HG02588 (cell line): Measurements from ENCODE around the gene POP4.

Source experiments
- ATAC-seq: cut with Tn5 transposase; IDR thresholded peaks from one replicate; pipeline ENCODE4 v1.9.1; 2021; ENCODE audit warnings: mild to moderate bottlenecking, moderate library complexity; ENCODE audit not compliant: unreplicated experiment

POP4 gene

DNA sequence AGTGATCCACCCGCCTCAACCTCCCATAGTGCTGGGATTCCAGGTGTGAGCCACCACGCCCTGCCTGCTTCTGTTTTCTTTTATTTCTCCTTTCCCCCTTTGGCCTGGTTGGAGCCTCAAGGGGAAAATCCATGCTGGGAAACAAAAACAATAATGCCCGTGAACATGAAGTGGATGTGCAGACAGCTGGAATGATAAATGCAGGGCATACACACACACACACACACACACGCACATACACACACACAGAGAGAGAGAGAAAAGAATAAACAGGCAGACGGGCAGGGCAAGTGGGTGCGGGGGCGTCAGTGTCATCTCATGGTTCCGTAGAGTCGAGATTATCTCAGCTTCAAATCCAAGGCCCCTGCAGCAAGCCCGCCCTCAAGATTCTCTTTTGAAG lies 54.8 kb downstream of the POP4 start:
- no peak for ATAC-seq

DNA sequence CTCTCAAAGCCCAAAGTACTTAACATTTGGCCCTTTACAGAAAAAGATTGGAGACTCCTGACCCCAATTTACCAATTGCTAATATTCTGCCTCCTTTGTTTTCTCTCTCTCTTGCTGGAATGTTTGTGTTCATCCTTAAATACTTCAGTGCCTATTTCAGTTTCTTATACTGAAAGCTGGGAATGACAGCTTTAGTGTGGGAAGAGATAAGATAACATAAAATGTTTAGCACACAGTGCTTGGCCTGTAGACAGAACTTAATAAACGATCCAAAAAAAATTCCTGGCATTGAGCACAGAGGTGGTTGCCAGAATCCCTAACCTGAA lies 56.2 kb downstream of the POP4 start:
- no peak for ATAC-seq

DNA sequence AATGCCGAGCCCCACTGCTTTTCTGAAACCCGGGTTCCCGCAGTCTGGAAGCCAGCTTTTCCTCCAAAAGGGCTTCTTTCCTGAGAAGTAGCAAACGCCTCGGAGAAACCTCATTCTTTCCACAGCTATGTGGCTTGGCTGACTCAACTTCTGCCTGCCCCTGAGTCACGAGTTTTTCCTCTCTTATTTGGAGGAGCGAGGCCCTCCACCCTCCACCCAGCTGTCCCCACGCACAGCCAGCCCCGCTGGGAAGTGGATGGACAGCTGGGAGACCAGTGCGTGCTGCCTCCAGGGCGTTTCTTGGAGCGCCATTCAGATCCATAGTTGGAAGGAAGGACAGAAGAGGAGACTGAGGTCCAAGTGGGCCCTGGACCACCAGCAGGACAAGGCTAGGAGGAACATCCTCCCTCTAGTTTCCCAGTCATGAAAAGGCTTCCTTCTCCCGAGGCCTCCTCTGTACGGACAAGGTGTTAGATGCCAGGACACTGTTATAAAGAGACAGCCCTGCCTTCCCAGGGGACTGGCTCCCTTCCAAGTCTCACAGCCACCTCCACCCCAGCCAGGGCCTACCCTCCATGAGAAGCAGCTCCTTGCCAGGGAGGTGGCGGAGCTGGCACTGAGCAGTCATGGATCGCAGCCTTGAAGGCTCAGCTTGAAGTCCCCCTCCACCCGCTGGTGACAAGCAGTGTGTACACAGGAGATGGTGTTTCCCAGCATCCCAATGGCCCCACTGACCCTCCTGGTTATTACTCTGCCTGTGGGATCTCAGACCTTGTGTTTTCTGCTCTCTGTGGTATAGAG lies 56.7 kb downstream of the POP4 start:
- no peak for ATAC-seq

DNA sequence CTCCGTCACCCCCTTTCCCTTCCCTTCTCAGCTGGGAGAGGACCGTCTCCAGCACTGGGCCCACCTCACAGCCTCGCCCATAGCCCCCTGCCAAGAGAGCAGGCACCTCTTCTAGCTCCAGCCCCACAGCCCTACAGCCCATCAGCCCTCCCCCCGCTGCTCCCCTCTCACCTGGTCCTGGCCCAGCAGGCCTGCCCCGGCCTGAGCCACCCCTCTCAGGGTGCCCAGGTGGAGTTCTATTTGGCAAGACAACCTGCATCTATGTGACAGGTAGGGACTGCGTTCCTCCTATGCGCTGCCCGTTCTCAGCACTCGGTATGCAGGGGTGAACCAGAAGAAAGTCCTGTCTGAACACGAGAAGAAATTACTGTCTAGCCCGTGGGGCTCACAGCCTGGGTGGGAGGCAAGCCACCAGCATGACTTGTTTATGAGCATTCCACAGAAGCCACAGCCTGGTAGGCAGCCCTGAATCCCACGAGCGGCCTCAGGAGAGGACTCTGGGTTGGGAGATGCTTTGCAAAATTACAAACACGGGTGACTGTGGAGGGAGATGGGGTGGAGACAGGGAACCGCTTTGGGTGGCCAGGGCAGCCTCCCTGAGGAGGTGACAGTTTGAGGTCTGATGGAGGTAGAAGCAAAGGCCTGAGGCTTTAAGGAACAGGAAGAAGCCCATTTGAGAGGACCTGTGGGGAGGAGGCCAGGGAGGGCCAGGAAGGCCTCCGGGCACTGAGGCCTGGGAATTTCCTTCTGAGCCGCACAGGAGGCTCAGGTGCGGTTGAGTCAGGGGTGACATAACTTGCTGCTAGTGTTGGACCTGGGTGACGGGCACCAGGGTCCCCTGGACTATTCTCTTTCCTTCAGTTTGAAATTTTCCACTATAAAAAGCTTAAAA lies 58.0 kb downstream of the POP4 start:
- no peak for ATAC-seq

DNA sequence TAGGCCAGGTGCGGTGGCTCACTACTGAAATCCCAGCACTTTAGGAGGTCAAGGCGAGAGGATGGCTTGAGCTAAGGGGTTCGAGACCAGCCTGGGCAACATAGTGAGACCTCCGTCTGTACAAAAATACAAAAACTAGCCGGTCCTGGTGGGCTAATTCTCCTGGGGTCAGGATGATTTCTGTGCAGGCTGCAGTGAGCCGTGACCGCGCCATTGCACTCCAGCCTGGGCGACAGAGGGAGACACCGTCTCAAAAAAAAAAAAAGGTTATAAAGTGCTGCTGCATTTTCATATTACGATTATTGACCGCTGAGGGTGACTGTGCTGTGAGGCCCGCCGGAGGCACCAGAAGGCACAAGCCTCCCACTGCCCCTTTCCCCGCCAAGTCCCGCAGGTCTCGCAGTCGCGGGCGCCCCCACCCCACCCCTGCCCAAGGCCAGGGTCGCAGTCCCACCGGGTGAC lies 58.7 kb downstream of the POP4 start:
- no peak for ATAC-seq

DNA sequence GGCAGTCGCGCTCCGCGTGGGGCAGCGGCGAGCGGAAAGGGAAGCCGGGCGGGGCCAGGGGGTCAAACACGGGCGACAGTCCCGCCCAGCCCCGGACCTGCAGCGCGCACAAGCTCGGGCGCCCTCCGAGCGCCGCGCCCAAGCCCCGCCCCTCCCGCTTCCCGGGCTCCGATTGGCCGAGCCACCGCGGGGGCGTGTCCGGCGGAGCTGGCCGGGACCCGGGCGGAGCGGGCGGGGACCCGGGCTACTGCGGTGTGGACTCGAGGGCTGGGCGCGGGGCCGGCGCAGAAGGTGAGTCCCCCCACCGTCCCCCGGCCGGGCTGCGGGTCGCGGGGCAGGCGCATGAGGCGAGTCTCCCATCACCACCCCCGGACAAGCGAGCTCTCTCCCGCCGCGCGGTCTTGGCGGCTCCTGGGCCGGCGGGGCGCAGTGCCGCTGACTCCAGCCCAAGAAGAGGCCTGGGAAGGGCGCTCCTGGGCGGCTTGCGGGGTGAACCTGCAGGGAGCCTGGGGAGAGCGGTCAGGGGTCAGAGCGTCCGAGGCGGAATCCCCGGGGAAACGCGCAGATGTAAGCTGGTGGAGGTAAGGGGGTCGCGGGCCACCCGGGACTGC lies 59.2 kb downstream of the POP4 start, which contains the start of gene PLEKHF1:
PLEKHF1 (plus strand) TSS at position 247 of the 611 bp plus-strand sequence. CDS start 8,379 bp downstream, outside the sequence.
- ATAC-seq = peak; percentile 90

DNA sequence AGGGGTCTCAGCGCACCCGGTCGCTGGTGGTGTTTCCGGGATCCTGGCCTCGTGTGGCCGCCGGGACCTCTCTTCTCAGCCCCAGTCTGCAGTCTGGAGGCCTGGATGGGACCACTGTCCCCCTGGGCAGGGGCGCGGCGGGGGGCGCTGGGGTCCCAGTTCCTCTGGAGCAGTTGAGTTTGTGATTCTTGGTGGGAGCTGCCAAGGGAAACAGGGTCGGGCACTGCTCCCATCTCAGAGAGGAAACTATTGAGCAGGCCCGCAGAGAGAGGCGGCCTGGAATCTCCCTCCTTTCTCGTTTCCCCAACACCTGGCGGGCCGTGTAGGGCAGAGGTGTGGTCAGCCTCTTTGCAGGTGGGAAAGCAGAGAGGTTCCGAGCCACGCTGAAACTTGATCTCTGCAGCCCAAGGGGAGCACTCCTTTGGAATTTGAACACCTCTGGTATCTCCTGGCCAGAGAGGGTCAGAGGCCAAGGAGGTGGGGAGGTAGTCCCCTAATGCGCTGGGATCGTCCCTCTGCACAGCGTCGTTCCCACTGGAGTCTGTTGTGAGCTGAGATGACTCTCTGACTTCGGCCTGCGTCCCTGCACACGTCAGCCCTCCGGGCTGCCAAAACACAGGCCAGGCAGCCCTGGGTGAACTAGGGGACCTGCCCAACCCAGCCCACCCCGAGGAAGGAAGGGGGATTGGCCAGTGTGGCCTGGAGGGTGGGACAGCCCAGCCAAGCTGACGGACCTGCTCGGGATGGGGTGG lies 59.9 kb downstream of the POP4 start:
- peak; percentile 2 for ATAC-seq
